ENCODE results near the gene PTCH1.

Gene PTCH1

GRCh38 chr9:95511952-95512708, 4.6 kb downstream of the PTCH1 start:
- Histone ChIP-seq H3K36me3 (no peaks in the 10 kb centered on the region), H3K4me1 (peaks cover 10% of the 10 kb centered on the region), H3K9me3 (no peaks in the 10 kb centered on the region), H3K4me3 (ENCODE audit: low read depth, low read length) (peak overlapping the region; percentile 66), H3K27me3 (no peaks in the 10 kb centered on the region)
- TF ChIP-seq CTCF (IDR thresholded peaks at IDR 0.05; ENCODE audit: low read depth, low read length) = no peak
- peak; percentile 69 for DNase-seq

- no peak for DNase-seq
- Histone ChIP-seq H3K9me3 (no peaks in the 10 kb centered on the region), H3K4me1 (peaks cover 10% of the 10 kb centered on the region)
These were observed 5.2 kb downstream of the PTCH1 start for GRCh38 chr9:95511616-95511931.

GRCh38 chr9:95510709-95511615, 5.8 kb downstream of the PTCH1 start:
- H3K27me3 ChIP-seq = no peaks in the 10 kb centered on the region
- H3K9me3 ChIP-seq = no peaks in the 10 kb centered on the region
- peak; percentile 95 for DNase-seq
- H3K36me3 ChIP-seq = no peaks in the 10 kb centered on the region
- peaks cover 10% of the 10 kb centered on the region for H3K4me1 ChIP-seq
- H3K4me3 ChIP-seq (ENCODE audit: low read depth, low read length) = peak overlapping the region; percentile 95
- no peak for TF ChIP-seq CTCF (IDR thresholded peaks at IDR 0.05; ENCODE audit: low read depth, low read length)

More at GRCh38 chr9:95511616-95511931, 5.2 kb downstream of the PTCH1 start:
- H3K27me3 ChIP-seq = no peaks in the 10 kb centered on the region
- H3K36me3 ChIP-seq = no peaks in the 10 kb centered on the region
- peak overlapping the region; percentile 66 for H3K4me3 ChIP-seq (ENCODE audit: low read depth, low read length)
- no peak for TF ChIP-seq CTCF (IDR thresholded peaks at IDR 0.05; ENCODE audit: low read depth, low read length)

GRCh38 chr9:95509851-95510708, 6.7 kb downstream of the PTCH1 start:
- Histone ChIP-seq H3K9me3 (no peaks in the 10 kb centered on the region), H3K36me3 (no peaks in the 10 kb centered on the region), H3K27me3 (no peaks in the 10 kb centered on the region), H3K4me1 (peaks cover 10% of the 10 kb centered on the region), H3K4me3 (ENCODE audit: low read depth, low read length) (peak overlapping the region; percentile 95)
- TF ChIP-seq CTCF (IDR thresholded peaks at IDR 0.05; ENCODE audit: low read depth, low read length) = no peak
- DNase-seq = peak; percentile 43

- Histone ChIP-seq H3K36me3 (no peaks in the 10 kb centered on the region), H3K4me1 (peaks cover 10% of the 10 kb centered on the region), H3K27me3 (no peaks in the 10 kb centered on the region), H3K9me3 (no peaks in the 10 kb centered on the region), H3K4me3 (ENCODE audit: low read depth, low read length) (peak overlapping the region; percentile 95)
- DNase-seq = peak; percentile 92
- no peak for TF ChIP-seq CTCF (IDR thresholded peaks at IDR 0.05; ENCODE audit: low read depth, low read length)
These were observed 7.6 kb downstream of the PTCH1 start for GRCh38 chr9:95508968-95509850.

Measured in BE2C (cell line).